Fibroblast of pulmonary artery (primary cell): ENCODE data around the gene NRP1.

Experiments used
- DNase-seq: peaks from one replicate; pipeline ENCODE4 v3.0.0-alpha.2; 2010; ENCODE audit warnings: low read depth
- H3K4me3 ChIP-seq: replicated peaks from 2 replicates; pipeline ENCODE4 v1.5.1; 2011; ENCODE audit warnings: low read depth, mild to moderate bottlenecking, control low read depth, low read length, moderate library complexity
- TF ChIP-seq, protein P1 (sequence below): IDR thresholded peaks from 2 replicates; pipeline ENCODE4 v1.5.1; 2011; ENCODE audit warnings: mild to moderate bottlenecking, control low read depth, low read length, inconsistent platforms; ENCODE audit errors: missing control alignments

NRP1 gene

DNA sequence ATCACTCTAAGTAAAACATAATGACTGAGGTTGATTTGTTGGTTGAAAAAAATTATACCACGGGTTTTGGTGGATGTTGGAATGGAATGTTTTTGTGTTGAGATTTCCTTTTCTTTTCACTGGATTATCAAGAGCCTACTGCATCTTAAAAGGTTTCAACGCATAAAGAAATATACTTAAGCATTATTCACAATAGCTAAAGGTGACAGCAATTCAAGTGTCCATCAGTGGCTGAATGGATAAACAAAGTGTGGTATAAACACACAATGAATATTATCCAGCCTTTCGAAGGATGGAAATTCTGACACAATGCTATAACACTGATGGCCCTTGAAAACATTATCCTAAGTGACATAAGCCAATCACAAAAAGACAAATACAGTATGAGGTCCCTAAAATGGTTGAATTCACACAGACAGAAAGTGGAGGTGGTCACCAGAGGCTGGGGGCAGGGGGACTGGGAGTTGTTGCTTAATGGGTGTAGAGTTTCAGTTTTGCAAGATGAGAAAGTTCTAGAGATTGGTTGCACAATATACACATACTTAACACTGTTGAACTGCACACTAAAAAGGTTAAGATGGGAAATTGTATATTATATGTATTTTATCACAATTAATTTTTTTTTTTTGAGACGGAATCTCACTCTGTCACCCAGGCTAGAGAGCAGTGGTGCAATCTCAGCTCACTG is 122.3 kb downstream of the NRP1 start:
- TF ChIP-seq, protein P1, sequence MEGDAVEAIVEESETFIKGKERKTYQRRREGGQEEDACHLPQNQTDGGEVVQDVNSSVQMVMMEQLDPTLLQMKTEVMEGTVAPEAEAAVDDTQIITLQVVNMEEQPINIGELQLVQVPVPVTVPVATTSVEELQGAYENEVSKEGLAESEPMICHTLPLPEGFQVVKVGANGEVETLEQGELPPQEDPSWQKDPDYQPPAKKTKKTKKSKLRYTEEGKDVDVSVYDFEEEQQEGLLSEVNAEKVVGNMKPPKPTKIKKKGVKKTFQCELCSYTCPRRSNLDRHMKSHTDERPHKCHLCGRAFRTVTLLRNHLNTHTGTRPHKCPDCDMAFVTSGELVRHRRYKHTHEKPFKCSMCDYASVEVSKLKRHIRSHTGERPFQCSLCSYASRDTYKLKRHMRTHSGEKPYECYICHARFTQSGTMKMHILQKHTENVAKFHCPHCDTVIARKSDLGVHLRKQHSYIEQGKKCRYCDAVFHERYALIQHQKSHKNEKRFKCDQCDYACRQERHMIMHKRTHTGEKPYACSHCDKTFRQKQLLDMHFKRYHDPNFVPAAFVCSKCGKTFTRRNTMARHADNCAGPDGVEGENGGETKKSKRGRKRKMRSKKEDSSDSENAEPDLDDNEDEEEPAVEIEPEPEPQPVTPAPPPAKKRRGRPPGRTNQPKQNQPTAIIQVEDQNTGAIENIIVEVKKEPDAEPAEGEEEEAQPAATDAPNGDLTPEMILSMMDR: no peak
- peak; percentile 55 for DNase-seq
- H3K4me3 ChIP-seq: no peak overlapping the region

DNA sequence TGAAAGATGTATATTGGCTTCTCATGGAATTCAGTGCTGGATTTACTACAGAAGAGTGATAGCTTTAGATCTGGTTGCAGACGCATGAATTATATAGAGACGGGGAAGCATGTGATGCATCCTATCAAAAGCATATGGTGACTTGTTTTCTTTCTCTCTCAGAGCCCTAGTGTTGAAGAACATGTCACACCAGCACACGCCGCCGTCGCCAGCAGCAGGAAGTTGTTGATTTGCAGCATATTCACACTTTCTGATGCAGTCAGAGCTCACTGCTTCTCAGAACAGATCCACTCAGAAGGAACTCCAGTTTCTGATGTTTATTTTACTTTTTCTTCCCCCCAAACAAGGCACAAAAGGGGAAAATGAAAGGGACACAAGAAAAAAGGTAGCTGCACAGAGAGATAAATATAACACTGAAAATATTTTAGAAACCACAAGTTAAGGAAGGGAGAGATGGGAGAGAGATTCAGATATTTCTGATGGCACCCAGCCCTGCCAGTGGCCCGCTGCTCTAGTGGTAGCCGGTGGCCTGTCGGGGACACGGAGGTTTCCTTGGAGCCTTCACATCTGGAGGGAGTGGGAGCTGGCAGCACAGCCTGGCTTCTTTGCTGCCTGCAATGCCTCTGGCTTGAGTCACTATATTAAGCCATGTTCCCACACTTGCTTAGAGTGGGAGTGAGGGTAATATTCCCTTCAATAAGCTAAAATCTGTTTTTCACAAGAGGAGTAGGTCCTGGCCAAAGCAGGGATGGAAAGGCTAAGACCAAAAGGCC is 123.2 kb downstream of the NRP1 start:
- peak; percentile 91 for DNase-seq
- no peak overlapping the region for H3K4me3 ChIP-seq
- TF ChIP-seq, protein P1: no peak

DNA sequence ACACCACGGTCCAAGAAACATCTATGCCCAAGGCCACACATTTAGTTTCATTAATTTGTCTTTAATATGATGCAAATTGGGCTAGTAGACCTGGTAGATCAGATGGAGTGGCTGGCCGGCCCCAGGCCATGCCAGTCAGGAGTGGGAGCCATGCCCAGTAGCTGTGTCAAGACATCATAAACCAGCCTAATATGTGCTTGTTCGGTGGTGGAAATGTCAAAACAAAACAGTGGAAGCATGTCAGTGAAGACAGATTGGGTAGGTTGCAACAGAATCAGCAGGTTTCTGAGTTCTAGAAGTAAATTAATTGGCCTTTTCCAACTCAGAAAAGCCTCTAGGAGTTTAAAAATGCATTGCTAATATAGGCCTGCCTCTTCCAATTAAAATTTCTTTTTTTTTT is 124.7 kb downstream of the NRP1 start:
- TF ChIP-seq, protein P1: no peak
- DNase-seq: no peak
- H3K4me3 ChIP-seq: no peak overlapping the region

DNA sequence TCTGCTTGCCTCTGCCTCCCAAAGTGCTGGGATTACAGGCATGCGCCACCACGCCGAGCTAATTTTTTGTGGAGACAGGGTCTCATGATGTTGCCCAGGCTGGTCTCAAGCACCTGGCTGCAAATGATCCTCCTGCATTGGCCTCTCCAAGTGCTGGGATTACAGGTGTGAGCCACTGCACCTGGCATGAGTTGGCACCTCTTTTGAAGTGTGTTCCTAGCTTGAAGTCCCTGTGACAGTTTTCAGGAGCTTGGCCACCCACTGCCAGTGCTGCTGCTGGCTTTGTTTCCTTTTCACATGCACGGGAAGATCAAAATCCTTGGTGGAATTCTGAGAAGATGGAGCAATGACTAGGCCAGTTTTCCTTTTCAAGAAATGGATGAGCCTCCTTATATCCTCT is 126.3 kb downstream of the NRP1 start:
- no peak overlapping the region for H3K4me3 ChIP-seq
- no peak for DNase-seq
- TF ChIP-seq, protein P1: no peak

DNA sequence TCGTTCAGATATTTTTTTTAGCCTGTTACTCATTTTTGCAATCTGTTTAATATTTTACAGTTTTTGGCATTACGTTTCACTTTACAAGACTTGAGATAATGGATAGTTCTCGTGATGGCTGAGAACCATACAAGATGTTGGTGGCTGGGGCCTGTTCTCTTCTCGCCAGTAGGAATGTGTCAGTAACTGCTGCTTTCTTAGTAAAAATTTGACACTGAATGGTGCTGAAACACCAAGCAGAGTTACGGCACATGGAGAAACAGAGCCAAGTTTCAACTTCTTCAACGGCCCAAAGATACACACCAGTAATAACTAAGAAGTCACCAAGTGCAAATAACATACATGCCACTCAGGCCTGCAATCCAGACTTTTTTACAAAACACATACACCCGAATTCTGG is 130.4 kb downstream of the NRP1 start:
- no peak for DNase-seq
- no peak overlapping the region for H3K4me3 ChIP-seq
- TF ChIP-seq, protein P1: no peak

DNA sequence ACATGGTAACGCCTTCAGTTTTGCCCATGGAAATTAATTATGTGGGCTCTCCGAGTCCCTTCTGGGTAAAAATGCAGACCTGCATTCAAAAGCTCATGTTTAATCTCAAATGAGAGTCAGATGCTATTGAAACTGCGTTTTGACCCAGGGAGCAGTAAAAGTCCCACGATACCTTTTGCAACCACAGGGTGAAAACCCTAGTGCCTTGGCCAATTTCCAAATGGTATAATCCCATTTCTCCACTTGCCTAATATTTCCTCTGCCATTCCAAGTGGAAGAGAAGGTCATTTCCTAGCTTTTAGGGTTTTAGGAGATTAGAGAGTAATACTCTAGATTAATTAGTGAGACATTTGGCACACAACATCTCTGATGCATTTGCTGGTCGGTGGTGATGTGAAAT is 132.5 kb downstream of the NRP1 start:
- DNase-seq: no peak
- no peak overlapping the region for H3K4me3 ChIP-seq
- TF ChIP-seq, protein P1: no peak
